ENCODE results near the gene ZNF777.
"Not testable (repeated sequence)": the region's sequence is repeated elsewhere in the genome, so short reads cannot be mapped to it uniquely, and the experiment has no call there.

The ZNF777 gene

DNA sequence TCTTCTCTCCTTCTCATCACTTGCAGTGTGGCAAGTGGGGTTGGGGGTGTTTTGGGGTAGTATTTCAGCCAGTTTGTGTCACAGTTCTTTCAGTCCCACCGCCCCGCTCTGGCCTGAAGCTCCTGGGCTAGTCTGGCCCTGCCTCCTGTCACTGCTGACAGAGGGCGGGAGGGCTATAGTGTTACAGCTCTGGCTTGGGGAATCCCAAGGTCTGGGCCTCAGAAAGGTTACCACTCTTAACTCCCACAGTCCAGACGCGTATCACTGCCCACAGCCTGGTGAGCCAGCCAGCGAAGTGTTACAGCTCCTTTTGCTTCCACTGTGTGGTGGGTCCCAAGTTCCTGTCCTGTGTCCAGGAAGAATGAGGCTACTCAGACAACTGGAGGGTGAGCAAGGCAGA, 56.0 kb downstream of the ZNF777 start:
- no peak for DNase-seq

DNA sequence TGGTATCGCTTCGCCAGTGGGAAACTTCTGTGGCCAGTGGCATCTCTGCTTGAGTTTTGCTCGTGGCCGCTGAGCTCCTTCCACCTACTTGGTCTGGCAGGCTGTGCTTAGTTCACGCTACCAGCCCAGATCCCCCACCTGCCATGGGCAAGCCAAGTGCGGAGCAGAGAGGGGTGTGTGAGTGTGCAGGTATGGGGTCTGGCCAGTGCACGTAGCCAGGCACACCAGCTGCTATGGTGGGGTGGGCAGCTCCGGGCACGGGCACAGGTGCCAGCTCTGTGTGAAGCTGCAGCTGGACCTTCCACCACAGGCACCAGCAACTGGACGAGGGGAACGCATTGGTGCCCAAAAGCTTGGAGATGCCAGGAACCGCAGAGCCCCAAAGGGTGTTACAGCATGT, 56.5 kb downstream of the ZNF777 start:
- no peak for DNase-seq

DNA sequence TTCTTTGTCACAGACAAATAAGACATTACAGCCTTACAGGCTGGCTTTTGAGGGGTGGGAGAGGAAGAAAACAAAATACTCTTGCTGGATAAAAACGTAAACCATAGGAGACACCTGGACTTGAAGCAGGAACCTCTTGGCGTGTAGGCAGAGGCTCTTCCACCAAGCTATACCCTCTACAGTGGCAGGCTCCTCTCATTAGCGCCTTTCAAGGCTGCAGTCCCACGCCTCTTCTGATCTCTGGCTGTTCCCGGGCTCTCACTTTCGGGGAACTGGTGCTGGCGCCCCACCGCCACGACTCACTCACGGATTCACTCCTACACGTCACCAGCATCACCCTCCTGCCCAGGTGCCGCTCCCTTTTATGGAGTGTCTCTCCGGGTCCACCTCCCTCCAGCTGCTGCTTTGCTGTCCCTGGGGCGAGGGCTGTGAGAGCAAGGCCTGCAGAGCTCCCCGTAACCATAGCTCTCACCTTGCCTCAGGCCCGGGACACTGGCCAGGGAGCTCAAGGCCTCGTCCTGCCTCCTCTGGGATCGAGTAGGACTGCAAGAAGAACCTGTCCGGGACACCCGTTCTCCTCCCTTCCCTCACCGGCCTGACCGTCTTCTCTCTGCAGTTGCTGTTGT, 62.6 kb downstream of the ZNF777 start:
- DNase-seq: no peak

DNA sequence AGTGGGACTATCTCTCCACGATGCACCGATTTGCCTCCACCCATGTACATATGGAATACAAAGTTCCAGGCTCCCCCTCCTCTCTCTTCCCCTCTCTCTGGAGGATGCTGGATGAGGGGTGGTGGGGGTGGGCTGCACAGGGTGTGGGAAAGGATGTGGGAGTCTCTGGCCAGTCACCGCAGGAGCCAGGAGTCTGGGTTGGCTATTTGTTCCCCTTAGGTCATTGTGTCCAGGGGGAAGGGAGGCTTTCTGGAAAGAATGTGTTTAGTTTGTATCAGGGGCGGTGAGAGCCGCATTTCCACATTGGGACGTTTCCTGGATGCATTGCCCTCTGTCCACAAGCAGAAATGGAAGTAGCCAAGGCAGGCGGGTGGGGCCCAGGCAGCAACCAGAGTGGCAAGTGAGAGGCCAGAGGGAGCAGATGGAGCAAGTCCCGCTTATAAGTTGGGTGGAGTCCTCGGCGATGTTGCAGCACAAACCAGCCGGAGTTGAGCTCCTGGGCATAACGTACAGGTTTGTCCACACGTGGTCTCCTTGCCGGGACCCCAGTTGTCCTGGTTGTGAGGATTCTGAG, 63.3 kb downstream of the ZNF777 start:
- DNase-seq: no peak

DNA sequence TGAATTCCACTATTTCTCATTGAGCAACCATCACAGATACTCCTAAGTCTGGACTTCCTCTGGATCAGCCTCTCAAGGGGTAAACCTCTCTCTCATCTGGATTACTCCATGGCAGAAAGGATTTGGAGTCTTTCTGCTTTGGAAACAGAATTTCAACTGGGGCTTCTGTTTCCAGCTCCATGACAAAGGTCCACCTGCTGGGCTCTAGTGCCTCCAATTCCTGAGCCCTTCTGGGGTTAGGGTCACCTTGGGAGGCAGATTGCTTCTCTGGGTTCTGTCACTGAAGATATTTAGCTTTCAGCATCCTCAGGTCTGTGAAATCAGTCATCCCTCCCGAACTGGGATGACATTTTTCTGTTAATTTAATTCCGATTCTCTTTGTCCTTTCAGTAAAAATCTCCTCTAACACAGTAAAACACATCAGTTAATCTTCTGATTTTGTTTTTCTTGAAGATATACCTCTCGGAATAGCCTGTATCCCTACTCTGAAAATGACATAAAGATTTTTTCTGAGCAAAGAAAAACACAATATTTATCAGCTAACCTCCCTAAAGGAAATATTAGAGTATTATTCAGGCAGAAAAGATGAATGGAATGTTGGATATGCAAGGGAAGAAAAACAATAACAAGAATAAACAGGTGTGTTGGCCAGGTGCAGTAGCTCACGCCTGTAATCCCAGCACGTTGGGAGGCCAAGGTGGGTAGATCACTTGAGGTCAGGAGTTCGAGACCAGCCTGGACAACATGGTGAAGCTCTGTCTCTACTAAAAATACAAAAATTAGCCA, 72.1 kb downstream of the ZNF777 start:
- DNase-seq: not testable (repeated sequence)

DNA sequence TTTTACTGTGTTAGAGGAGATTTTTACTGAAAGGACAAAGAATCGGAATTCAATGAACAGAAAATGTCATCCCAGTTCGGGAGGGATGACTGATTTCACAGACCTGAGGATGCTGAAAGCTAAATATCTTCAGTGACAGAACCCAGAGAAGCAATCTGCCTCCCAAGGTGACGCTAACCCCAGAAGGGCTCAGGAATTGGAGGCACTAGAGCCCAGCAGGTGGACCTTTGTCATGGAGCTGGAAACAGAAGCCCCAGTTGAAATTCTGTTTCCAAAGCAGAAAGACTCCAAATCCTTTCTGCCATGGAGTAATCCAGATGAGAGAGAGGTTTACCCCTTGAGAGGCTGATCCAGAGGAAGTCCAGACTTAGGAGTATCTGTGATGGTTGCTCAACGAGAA, 74.3 kb downstream of the ZNF777 start:
- not testable (repeated sequence) for DNase-seq

DNA sequence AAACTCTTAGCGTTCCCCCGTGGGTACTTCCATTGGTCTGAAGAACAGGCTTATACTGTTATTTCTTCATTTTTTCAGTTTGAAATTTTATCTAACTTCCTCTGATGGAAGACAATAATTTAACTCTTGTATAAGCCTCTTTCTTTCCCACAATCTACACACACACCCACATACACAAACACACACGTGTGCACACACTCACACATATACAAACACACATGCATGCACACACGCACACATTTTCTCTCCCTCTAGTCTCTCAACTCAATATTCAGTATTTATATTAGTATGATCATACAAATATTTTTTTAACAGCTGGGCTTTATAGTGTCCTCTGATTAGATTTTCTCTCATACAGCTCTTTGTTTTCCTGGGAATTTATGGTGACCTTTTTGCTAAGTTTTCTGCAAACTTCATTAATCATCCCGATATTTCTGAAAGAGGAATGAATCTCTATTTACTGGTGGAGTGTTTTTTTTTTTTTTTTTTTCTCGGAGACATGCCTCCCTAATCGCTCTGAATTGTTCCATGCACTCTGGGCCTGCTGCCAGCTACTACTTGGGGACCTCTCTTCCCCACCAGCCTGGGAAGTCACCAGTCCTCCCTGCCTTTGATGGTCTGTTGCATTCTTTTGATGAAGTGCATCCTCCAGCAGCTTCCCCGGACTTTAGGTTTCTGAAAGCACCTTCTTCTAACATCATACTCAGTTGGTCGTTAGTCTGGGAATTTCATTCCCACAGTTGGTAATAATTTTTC, 75.5 kb downstream of the ZNF777 start:
- DNase-seq: no peak

Measured in NCI-H526 treated with DMSO at 0.1 percent for 48 hours (cell line).